DOHH2 (cell line): Measurements from ENCODE around the gene TTC23.

Source experiments
- H3F3A ChIP-seq: fragments of 200-600 bp; sonication (generic), shearing (Covaris generic); 2 replicates; pipeline ENCODE4 v1.6.0; 2016; ENCODE audit warnings: antibody characterized with exemption, mild to moderate bottlenecking; ENCODE audit not compliant: control insufficient read depth, insufficient read depth
- H3K27ac ChIP-seq: fragments of 200-600 bp; sonication (generic); 2 replicates; pipeline ENCODE4 v1.5.1; 2014; ENCODE audit warnings: low read depth, mild to moderate bottlenecking, low read length, moderate library complexity
- H3K27me3 ChIP-seq: fragments of 200-600 bp; sonication (generic); 2 replicates; pipeline ENCODE4 v1.6.1; 2014; ENCODE audit warnings: mild to moderate bottlenecking, low read length, mixed read lengths; ENCODE audit not compliant: control insufficient read depth
- H3K36me3 ChIP-seq: fragments of 200-600 bp; sonication (generic); 2 replicates; pipeline ENCODE4 v1.6.1; 2014; ENCODE audit warnings: mild to moderate bottlenecking, low read length, moderate library complexity, mixed read lengths; ENCODE audit not compliant: control insufficient read depth
- H3K4me1 ChIP-seq: fragments of 200-600 bp; sonication (generic); 2 replicates; pipeline ENCODE4 v1.6.1; 2014; ENCODE audit warnings: mild to moderate bottlenecking, low read length, mixed read lengths; ENCODE audit not compliant: control insufficient read depth
- H3K4me2 ChIP-seq: fragments of 200-600 bp; sonication (generic); 2 replicates; pipeline ENCODE4 v1.6.0; 2014; ENCODE audit warnings: mild to moderate bottlenecking, low read length, moderate library complexity
- H3K4me3 ChIP-seq: fragments of 200-600 bp; sonication (generic); 2 replicates; pipeline ENCODE4 v1.5.1; 2014; ENCODE audit warnings: mild to moderate bottlenecking, low read length, mixed read lengths
- H3K79me2 ChIP-seq: fragments of 200-600 bp; sonication (generic); 2 replicates; pipeline ENCODE4 v1.6.1; 2014; ENCODE audit warnings: mild to moderate bottlenecking, low read length, mixed read lengths; ENCODE audit not compliant: control insufficient read depth
- H3K9me2 ChIP-seq: fragments of 200-600 bp; sonication (generic); replicated peaks from 2 replicates; pipeline ENCODE4 v1.6.1; 2014; ENCODE audit warnings: mild to moderate bottlenecking, low read length, mixed read lengths; ENCODE audit not compliant: control insufficient read depth
- H3K9me3 ChIP-seq: fragments of 200-600 bp; sonication (generic); 2 replicates; pipeline ENCODE4 v1.6.1; 2014; ENCODE audit warnings: antibody characterized with exemption, low read length, mixed read lengths; ENCODE audit not compliant: control insufficient read depth, insufficient read depth
- H4K20me1 ChIP-seq: fragments of 200-600 bp; sonication (generic); 2 replicates; pipeline ENCODE4 v1.6.0; 2014; ENCODE audit warnings: low read depth, mild to moderate bottlenecking, antibody characterized with exemption, low read length, moderate library complexity; ENCODE audit not compliant: control insufficient read depth, insufficient read depth
- EZH2phosphoT487 ChIP-seq: fragments of 200-600 bp; sonication (generic); IDR thresholded peaks from 2 replicates; pipeline ENCODE4 v1.6.1; 2017; ENCODE audit warnings: borderline replicate concordance, mild to moderate bottlenecking, antibody characterized with exemption, low read length, moderate library complexity, mixed read lengths
- TF ChIP-seq, protein P1 (sequence below): fragments of 200-600 bp; sonication (generic); IDR thresholded peaks from one replicate; pipeline ENCODE4 v1.5.1; 2014; ENCODE audit warnings: antibody characterized with exemption, mild to moderate bottlenecking, low read depth, low read length; ENCODE audit not compliant: poor library complexity, severe bottlenecking

TTC23 gene

GRCh38 chr15:99131441-99132023, 117.8 kb downstream of the TTC23 start:
- Histone ChIP-seq H3K4me1 (no peaks in the 10 kb centered on the region), H3K4me2 (no peak overlapping the region), H3K36me3 (no peaks in the 10 kb centered on the region), H3K4me3 (no peak overlapping the region), H4K20me1 (no peaks in the 10 kb centered on the region), H3K27me3 (no peaks in the 10 kb centered on the region; the same call in 1 of the 2 replicates), H3K9me2 (no peaks in the 10 kb centered on the region), H3F3A (no peaks in the 10 kb centered on the region), H3K27ac (no peak overlapping the region), H3K79me2 (no peaks in the 10 kb centered on the region), H3K9me3 (no peaks in the 10 kb centered on the region)
- TF ChIP-seq, protein P1, sequence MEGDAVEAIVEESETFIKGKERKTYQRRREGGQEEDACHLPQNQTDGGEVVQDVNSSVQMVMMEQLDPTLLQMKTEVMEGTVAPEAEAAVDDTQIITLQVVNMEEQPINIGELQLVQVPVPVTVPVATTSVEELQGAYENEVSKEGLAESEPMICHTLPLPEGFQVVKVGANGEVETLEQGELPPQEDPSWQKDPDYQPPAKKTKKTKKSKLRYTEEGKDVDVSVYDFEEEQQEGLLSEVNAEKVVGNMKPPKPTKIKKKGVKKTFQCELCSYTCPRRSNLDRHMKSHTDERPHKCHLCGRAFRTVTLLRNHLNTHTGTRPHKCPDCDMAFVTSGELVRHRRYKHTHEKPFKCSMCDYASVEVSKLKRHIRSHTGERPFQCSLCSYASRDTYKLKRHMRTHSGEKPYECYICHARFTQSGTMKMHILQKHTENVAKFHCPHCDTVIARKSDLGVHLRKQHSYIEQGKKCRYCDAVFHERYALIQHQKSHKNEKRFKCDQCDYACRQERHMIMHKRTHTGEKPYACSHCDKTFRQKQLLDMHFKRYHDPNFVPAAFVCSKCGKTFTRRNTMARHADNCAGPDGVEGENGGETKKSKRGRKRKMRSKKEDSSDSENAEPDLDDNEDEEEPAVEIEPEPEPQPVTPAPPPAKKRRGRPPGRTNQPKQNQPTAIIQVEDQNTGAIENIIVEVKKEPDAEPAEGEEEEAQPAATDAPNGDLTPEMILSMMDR: no peak
- TF ChIP-seq EZH2phosphoT487: no peak

GRCh38 chr15:99130765-99131440, 118.5 kb downstream of the TTC23 start:
- no peak for TF ChIP-seq EZH2phosphoT487

DNA sequence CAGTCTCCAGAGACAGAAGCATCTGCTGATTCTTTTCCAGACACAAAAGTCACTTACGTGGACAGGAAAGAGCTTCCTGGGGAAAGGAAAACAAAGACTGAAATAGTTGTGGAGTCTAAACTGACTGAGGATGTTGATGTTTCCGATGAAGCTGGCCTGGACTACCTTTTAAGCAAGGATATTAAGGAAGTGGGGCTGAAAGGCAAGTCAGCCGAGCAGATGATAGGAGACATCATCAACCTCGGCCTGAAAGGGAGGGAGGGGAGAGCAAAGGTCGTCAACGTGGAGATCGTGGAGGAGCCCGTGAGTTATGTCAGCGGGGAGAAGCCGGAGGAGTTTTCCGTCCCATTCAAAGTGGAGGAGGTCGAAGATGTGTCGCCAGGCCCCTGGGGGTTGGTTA, 119.1 kb downstream of the TTC23 start:
- Histone ChIP-seq H3K79me2 (no peaks in the 10 kb centered on the region), H3F3A (no peaks in the 10 kb centered on the region), H4K20me1 (no peaks in the 10 kb centered on the region), H3K4me3 (no peak overlapping the region), H3K27ac (no peak overlapping the region), H3K27me3 (no peaks in the 10 kb centered on the region; the same call in 1 of the 2 replicates), H3K36me3 (no peaks in the 10 kb centered on the region), H3K9me2 (no peaks in the 10 kb centered on the region), H3K4me1 (no peaks in the 10 kb centered on the region), H3K4me2 (no peak overlapping the region), H3K9me3 (no peaks in the 10 kb centered on the region)
- TF ChIP-seq, protein P1: no peak

More at GRCh38 chr15:99130765-99131440, 118.5 kb downstream of the TTC23 start:
- H4K20me1 ChIP-seq: no peaks in the 10 kb centered on the region
- H3K9me3 ChIP-seq: no peaks in the 10 kb centered on the region
- no peaks in the 10 kb centered on the region for H3K9me2 ChIP-seq
- H3K79me2 ChIP-seq: no peaks in the 10 kb centered on the region
- H3K27me3 ChIP-seq: no peaks in the 10 kb centered on the region; the same call in 1 of the 2 replicates
- no peaks in the 10 kb centered on the region for H3F3A ChIP-seq
- H3K4me1 ChIP-seq: no peaks in the 10 kb centered on the region
- H3K4me3 ChIP-seq: no peak overlapping the region
- H3K36me3 ChIP-seq: no peaks in the 10 kb centered on the region
- H3K4me2 ChIP-seq: no peak overlapping the region
- no peak overlapping the region for H3K27ac ChIP-seq

GRCh38 chr15:99129644-99130043, 119.7 kb downstream of the TTC23 start:
- Histone ChIP-seq H3K9me2 (no peaks in the 10 kb centered on the region), H3K36me3 (no peaks in the 10 kb centered on the region), H3K4me1 (no peaks in the 10 kb centered on the region), H3K4me2 (no peak overlapping the region), H3K79me2 (no peaks in the 10 kb centered on the region), H3K4me3 (no peak overlapping the region), H3K27me3 (no peaks in the 10 kb centered on the region; the same call in 1 of the 2 replicates), H3K9me3 (no peaks in the 10 kb centered on the region), H4K20me1 (no peaks in the 10 kb centered on the region), H3F3A (no peaks in the 10 kb centered on the region), H3K27ac (no peak overlapping the region)
- no peak for TF ChIP-seq EZH2phosphoT487
- TF ChIP-seq, protein P1: no peak
